Mucosa of rectum (tissue), 2 donors: ENCODE results near the gene C1QTNF1.
A peak's percentile ranks its signal among the peaks of the same experiment; 100 is the strongest.

Experiments used
- H3K27ac ChIP-seq, 2 donors: one replicate each; pipeline ENCODE4 v1.7.0; 2013; ENCODE audit warnings: inconsistent platforms in 2 of 2, low read depth in 2 of 2, low read length in 2 of 2
- H3K27me3 ChIP-seq, 2 donors: one replicate each; pipeline ENCODE4 v1.7.0; 2013; ENCODE audit warnings: low read length in 2 of 2; ENCODE audit not compliant: control insufficient read depth in 2 of 2, insufficient read depth in 2 of 2
- H3K36me3 ChIP-seq, 2 donors: one replicate each; pipeline ENCODE4 v1.7.0; 2013; ENCODE audit warnings: low read length in 2 of 2; ENCODE audit not compliant: control insufficient read depth in 2 of 2, insufficient read depth in 2 of 2
- H3K4me1 ChIP-seq, 2 donors: one replicate each; pipeline ENCODE4 v1.7.0; 2013; ENCODE audit warnings: low read length in 2 of 2, mild to moderate bottlenecking in 1 of 2; ENCODE audit not compliant: control insufficient read depth in 2 of 2, insufficient read depth in 2 of 2
- H3K4me3 ChIP-seq, 2 donors: one replicate each; pipeline ENCODE4 v1.7.0; 2013; ENCODE audit warnings: low read length in 2 of 2
- H3K9ac ChIP-seq, 2 donors: one replicate each; pipeline ENCODE4 v1.7.0; 2013; ENCODE audit warnings: low read length in 2 of 2, low read depth in 1 of 2, mild to moderate bottlenecking in 1 of 2
- H3K9me3 ChIP-seq, 2 donors: one replicate each; pipeline ENCODE4 v1.7.0; 2013; ENCODE audit warnings: low read length in 2 of 2; ENCODE audit not compliant: control insufficient read depth in 2 of 2
- donor health status: healthy.
- donor health status: Normal muscosa, but diverticular disease.

The C1QTNF1 gene

DNA sequence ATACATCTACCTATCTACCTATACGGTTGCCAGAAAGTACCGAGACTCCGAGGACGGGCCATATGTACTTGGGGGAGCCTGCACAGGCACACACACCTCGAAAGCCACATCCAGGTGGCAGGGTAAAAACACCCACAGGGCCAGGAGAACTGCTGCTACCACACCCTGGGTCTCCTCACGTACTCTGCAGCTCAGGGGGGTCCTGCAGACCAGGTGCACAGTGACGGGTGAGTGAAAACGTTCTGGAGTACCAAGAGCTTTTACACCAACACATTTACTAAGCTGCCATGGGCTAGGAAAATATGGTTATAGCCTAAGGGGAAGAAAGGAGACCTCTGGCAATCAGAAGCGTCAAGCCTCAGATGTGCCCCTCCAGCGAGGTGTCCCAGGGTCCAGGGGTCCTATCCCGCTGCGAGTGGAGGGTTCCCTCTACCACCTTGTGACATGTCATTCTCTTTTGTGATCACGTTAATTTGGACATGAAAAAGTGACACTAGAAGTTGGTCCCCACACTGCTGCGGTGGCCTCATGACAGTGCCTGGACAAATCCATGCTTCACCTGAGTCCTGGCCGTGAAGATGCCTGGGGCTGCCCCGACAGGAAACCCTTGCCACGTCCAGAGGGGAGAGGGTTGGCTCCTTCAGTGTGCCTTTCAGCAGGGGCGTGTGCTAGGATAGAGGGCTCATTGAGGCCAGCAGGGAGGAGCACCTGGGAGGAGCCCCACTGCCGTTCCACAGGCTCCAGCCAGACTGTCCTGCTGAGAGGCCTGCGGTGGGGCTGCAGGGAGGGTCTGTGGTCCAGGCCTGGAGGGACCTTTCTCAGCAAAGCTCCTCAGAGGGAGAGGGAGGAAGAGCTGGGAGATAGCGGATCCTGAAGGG, 16.2 kb upstream of the C1QTNF1 start:
- Histone ChIP-seq H3K27ac (peak overlapping the region; percentile 92 to 93), H3K4me3 (peak overlapping the region; percentile 95 to 99), H3K9ac (peak overlapping the region; percentile 97 to 98), H3K36me3 (peaks cover 3 to 9% of the 10 kb centered on the region in 2 donors), H3K27me3 (no peaks in the 10 kb centered on the region), H3K4me1 (peaks cover 44 to 57% of the 10 kb centered on the region in 2 donors), H3K9me3 (no peaks in the 10 kb centered on the region)

DNA sequence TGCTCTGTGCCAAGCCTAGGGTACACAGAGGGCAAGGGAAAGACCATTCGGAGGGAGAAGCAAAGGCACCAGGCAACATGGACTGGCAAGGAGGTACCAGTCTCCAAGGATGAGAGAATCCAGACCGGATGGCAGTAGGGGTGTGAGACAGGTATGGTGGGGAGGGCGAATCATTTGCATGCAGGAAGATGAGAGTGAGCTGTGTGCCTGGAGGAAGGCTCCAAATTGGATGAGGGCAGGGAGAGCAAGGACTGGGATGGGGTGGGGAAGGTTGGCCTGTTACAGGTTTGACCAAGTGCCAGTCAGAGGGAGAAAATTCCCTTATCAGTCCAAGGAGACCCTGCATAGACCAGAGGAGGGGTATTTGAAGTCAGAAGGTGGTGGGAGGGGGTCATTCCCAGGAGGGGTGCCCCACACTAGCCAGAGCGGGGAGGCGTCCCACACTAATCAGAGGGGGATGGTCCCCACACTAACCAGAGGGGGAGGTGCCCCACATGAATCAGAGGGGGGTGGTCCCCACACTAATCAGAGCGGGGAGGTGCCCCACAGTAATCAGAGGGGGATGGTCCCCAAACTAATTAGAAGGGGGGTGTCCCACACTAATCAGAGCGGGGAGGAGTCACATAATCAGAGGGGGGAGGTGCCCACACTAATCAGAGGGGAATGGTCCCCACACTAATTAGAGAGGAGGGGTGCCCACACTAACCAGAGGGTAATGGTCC, 15.1 kb upstream of the C1QTNF1 start:
- peak overlapping the region; percentile 95 to 99 for H3K4me3 ChIP-seq
- H3K4me1 ChIP-seq: peaks cover 40 to 50% of the 10 kb centered on the region in 2 donors
- H3K9ac ChIP-seq: peak overlapping the region; percentile 97 to 98

DNA sequence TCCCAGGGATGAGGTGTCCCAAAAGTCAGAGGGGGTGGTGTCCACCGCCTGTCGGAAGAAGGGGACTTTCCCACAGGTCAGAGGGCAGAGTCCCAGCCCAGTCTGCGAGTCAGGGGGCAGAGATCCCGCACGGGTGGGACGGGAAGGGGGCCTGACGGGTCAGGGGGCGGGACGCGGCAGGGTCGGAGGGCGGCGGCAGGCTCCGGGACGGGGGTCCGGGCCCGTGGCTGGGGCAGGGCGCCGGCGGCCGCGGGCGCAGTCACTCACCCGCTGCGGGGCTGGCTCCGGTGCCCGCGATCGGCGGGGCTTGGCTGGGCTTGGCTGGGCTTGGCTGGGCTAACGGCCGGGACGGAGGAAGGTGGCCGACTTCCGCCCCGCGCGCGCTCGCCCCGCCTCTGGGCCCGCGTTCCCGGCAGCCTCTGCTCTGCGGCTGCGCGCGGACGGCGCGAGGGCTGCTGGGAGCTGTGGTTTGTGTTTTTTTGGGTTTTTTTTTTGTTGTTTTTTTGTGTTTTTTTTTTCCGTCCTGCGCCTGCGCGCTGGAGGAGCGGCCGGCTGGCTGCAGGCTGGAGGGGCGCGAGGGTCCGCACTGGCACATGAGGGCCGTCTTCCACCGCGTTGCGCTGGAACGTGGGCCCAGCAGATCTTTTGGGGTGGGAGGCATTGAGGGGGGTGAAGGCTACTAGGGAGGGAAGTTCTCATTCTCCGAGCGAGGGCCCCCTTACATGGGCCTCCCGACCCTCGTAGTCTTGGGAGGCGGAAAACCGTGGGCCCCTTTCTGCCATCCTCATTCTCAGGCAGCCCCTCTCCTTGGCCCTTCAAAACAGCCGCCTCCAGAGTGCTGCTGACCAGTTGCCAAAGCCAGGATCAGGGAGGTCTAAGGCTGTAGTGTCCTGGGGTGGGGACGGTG, 14.3 kb upstream of the C1QTNF1 start, which contains the start of gene CANT1:
Gene CANT1, minus strand, starts transcription at position 368 of the 907 bp plus-strand sequence. CDS start 12,142 bp downstream, outside the sequence.
- Histone ChIP-seq H3K4me1 (peaks cover 40 to 50% of the 10 kb centered on the region in 2 donors), H3K9ac (peak within 1 kb of the TSS; percentile 97 to 98), H3K4me3 (peak within 1 kb of the TSS; percentile 95 to 99), H3K36me3 (peaks cover 3 to 9% of the 10 kb centered on the region in 2 donors), H3K27me3 (no peaks in the 10 kb centered on the region), H3K27ac (peak within 1 kb of the TSS; percentile 92 to 93), H3K9me3 (no peaks in the 10 kb centered on the region)

More for the DNA sequence above, 15.1 kb upstream of the C1QTNF1 start:
- no peaks in the 10 kb centered on the region for H3K9me3 ChIP-seq
- H3K27ac ChIP-seq: peak overlapping the region; percentile 92 to 93
- peaks cover 3 to 9% of the 10 kb centered on the region in 2 donors for H3K36me3 ChIP-seq
- no peaks in the 10 kb centered on the region for H3K27me3 ChIP-seq

DNA sequence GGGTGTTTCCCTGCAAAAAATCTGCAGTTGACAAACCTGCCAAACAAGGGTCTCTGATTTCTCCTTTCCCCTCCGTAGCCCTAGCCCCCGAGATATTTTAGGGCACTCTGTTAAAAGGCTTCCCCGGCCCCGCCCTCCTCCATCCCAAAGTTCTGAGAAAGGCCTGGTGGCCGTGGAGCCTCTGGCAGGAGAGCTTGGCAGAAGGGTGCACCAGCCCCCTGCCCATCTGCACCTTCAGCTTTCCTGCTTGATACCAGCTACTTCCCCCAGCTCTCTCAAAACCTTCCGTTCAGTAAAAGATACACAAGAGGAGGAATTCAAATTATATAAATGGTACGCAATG, 13.7 kb upstream of the C1QTNF1 start:
- peaks cover 3 to 9% of the 10 kb centered on the region in 2 donors for H3K36me3 ChIP-seq
- H3K4me3 ChIP-seq: peak overlapping the region; percentile 95 to 99
- H3K9ac ChIP-seq: peak overlapping the region; percentile 72 to 98
- peaks cover 40 to 49% of the 10 kb centered on the region in 2 donors for H3K4me1 ChIP-seq
- H3K9me3 ChIP-seq: no peaks in the 10 kb centered on the region
- peak overlapping the region; percentile 92 to 93 for H3K27ac ChIP-seq
- H3K27me3 ChIP-seq: no peaks in the 10 kb centered on the region

DNA sequence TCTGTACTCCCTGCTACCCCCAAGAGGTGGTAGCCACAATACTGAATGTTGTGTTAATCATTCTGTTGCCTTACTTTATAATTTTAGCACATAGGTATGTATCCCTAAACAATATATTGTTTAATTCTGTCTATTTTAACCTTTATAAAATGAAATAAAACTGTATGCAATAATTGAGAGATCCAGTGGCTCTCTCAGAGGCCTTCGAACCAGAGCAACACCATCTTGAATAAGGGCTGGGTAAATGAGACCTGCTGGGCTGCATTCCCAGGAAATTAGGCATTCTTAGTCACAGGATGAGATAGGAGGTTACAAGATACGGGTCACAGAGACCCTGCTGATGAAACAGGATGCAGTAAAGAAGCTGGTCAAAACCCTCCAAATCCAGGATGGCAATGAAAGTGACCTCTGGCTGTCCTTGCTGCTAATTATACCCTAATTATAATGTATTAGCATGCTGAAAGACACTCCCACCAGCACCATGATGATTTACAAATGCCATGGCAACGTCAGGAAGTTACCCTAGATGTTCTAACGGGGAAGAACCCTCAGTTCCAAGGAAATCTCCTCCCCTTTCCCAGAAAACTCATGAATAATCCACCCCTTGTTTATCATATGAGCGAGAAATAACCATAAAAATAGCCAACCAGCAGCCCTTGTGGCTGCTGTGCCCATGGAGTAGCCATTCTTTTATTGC, 12.4 kb upstream of the C1QTNF1 start:
- Histone ChIP-seq H3K4me3 (no peak overlapping the region), H3K36me3 (peaks cover 3 to 8% of the 10 kb centered on the region in 2 donors), H3K9ac (no peak overlapping the region), H3K27me3 (no peaks in the 10 kb centered on the region), H3K27ac (no peak overlapping the region), H3K4me1 (peaks cover 29 to 36% of the 10 kb centered on the region in 2 donors), H3K9me3 (no peaks in the 10 kb centered on the region)

DNA sequence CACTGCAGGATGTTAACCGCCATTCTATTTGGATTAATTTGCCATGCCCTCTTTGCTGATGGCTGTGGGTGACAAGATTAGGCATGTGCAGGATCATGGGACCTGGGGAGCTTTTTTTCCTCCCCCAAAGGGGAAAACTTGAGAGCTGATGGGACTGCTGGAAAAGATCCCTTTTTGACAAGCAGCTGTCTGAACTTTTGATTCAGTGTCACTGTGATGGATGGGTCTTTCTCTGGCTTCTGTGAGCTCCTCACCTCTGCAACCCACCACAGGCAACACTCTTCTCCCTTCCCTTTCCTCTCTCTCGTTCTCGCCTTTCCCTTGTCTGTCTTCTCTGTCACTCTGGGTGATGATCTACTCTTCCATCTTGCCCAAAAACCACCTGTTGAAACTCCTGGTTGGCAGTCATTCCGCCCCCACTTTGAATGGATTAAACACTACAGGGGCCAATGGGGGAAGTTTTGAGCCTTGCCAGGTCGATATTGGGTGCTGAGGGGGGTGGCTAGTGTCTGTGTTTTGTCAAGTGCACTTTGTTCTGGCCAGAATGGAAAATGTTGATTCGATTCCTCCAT, 11.3 kb upstream of the C1QTNF1 start:
- Histone ChIP-seq H3K4me1 (peaks cover 19 to 25% of the 10 kb centered on the region in 2 donors), H3K27me3 (no peaks in the 10 kb centered on the region), H3K36me3 (peaks cover 2 to 5% of the 10 kb centered on the region in 2 donors), H3K4me3 (no peak overlapping the region), H3K9me3 (no peaks in the 10 kb centered on the region), H3K9ac (no peak overlapping the region), H3K27ac (no peak overlapping the region)

DNA sequence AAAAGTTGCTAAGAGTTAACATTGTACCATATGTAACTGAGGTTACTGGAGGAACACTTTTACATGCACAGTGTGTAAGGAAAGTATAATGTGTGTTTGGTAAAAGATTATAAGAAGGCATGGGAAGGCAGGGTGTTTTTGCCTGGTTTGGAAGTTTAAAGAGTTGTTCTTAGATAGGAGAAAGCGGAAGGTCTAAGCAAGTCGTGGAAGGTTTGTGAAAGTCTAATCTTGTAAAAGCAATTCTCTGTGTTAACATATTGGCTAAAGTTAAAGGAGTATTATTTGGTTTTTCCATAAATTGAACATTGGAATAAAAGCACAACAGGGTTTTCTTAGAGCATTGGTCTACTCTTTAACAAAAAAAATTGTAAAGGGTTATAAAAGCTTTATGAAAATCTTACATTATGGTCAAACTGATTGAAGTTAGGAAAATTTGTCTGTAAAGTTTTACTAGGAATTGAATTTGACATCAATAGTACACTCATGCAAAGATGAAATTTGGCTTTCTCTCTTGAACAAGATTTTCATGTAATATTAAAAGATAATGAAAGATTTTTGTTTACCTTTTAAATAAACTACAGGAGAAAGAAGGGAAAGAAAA, 9.7 kb upstream of the C1QTNF1 start:
- Histone ChIP-seq H3K9ac (no peak overlapping the region), H3K4me3 (no peak overlapping the region), H3K27ac (no peak overlapping the region), H3K36me3 (no peaks in the 10 kb centered on the region), H3K4me1 (peaks cover 9 to 21% of the 10 kb centered on the region in 2 donors), H3K27me3 (no peaks in the 10 kb centered on the region), H3K9me3 (no peaks in the 10 kb centered on the region)

DNA sequence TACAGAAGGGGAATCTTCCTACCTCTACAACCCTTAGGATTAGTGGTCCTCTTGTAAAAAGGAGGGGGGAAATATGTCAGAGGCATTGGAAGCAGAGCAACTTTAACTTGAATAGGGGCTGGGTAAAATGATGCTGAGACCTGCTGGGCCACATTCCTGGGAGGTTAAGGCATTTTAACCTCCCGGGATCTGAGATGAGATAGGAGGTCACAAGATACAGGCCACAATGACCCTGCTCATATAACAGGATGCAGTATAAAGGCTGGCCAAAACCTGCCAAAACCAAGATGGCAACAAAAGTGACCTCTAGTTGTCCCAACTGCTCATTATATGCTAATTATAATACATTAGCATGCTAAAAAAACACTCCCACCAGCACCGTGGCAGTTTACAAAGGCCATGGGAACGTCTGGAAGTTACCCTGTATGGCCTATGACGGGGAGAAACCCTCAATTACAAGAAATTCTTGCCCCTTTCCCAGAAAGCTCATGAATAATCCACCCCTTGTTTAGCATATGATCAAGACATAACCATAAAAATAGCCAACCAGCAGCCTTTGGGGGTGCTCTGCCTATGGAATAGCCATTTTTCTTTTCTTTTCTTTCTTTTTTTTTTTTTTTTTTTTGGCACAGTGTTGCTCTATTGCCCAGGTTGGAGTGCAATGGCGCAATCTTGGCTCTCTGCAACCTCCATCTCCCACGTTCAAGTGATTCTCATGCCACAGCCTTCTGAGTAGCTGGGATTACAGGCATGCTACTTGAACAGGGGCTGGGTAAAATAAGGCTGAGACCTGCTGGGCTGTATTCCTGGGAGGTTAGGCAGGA, 6.2 kb upstream of the C1QTNF1 start:
- Histone ChIP-seq H3K9me3 (no peaks in the 10 kb centered on the region), H3K27ac (no peak overlapping the region), H3K9ac (no peak overlapping the region), H3K4me3 (no peak overlapping the region), H3K36me3 (no peaks in the 10 kb centered on the region), H3K4me1 (peaks cover 16 to 30% of the 10 kb centered on the region in 2 donors), H3K27me3 (no peaks in the 10 kb centered on the region)
